Measurements from ENCODE around the gene ARHGAP26.
"Not testable (repeated sequence)": the region's sequence is repeated elsewhere in the genome, so short reads cannot be mapped to it uniquely, and the experiment has no call there.

ARHGAP26 gene

DNA sequence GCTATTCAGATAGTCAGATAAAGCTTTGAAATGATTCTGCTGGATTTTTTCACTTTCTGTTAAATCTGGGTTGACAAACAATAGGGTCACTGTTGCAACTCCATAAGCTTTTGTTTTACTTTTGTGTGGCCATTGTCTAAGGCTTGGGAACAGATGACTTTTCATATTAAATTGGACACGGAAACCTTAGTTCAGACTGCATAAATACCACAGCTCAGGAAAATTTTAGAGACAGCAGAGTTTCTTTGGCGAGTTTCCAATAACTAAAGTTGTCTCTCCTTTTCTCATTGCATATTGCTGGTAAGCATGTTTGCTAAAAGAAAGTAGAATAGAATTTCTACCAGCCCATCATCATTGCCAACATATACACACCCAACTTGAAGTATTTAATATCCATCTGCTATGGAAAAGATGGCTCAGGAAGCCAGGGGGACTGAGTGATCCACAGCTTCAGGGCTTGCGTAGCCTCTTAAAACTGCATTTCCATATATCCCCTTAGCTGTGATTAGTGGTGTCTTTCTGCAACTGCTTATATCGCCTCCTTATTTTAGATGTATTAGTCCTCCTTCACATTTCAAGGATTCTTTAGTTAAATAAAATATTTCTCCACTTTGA lies 168.2 kb downstream of the ARHGAP26 start:
- no peak for DNase-seq

DNA sequence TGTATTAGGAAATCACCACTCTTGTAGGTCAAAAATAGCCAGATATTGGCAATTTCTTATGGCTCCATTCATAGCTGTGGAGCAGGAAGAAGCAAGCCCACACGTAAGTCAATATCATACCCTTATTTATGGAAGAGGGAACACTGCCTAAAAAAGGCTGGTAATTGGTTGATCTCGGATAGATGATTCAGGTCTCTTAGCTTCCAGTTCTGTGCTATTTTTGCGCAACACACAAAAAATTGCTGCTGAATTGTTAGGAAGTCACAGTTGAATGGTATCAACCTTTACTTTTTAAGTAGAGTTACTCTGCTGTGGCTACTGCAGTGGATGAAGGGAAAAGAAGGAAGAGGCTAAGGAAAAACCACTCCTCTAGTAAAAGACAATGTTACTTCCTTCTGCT lies 168.8 kb downstream of the ARHGAP26 start:
- no peak for DNase-seq

DNA sequence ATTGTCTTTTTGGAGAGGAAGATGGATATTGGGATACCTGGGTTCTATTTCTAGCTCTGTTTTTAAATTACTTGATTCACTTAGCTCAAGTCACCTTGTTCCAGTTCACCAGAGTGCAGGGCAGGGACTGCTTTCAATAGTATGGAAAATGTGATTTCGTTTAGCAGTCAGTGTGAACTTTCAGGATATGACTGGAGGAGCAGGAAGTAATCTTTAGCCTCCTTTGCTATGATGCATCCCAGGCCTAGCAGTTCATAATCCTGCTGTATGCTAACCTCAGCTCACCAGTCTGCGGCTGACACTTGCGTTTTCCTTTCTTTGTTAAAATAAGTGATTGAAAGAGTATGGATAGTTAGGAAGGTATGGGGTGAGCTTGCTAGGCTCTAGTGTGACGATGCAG lies 169.7 kb downstream of the ARHGAP26 start:
- DNase-seq, result no peak

DNA sequence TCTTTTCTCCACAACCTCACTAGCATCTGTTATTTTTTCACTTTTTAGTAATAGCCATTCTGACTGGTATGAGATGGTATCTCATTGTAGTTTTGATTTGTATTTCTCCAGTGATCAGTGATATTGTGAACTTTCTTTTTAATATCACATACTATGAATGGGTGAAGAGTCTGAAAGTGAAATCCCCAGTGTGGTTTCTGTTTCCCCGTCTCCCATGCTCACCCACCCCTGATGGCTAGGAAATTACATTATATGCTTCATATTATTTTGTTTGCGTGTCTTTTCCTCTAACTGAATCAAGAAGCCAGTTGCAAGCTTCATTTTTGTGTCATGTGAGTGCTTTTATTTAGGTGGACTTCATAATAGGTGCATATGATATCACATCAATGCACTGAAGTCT lies 171.1 kb downstream of the ARHGAP26 start:
- DNase-seq, result no peak

DNA sequence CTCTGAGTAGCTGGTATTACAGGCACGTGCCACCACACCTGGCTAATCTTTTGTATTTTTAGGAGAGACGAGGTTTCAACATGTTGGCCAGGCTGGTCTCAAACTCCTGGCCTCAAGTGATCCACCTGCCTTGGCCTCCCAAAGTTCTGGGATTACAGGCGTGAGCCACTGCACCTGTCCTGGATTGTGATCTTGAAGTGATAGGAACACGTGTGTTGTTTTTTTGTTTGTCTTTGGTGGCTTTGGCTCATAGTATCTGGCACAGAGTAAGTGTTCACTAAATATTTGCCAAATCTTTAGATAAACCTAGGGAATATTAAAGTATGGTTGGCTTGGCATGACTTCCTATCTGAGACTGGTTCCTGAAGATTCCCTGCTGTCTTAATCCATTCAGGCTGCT lies 172.7 kb downstream of the ARHGAP26 start:
- DNase-seq, result no peak

DNA sequence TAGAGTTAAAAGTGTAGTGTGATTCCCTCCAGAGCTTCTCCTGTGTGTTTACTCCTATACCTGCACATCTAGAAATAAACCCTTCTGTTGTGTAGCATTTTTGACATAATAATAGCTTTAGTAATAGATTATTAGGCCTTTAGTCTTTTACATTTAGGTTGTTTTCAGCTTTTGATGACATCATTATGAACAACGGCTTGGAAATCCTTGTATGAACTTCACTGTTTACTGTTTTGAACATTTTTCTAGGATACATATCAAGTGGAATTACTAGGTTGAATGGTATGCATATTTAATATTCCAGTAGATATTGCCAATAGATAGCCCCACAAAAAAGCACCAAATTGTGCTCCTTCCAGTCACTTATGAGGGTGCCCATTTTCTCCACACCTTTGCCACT lies 174.0 kb downstream of the ARHGAP26 start:
- peak; percentile 30 for DNase-seq

DNA sequence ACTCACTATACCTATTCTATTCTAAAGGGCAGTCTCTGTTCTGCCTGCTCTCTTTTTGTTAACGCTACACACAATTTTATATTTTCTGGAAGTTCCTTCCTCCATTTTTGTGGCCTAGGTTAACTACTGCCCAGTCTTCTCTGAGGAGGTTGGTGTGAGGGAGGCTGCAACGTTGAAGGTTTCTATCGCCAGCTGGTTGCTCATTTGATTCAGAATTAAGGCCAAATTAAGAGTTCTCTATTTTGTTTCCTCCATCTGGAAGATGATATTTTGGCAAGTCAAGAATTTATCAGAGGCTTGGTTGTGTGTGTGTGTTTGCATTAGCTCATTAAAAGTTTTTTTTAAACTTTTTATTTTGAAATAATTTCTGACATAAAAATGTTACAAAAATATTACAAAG lies 175.1 kb downstream of the ARHGAP26 start:
- DNase-seq, result no peak

DNA sequence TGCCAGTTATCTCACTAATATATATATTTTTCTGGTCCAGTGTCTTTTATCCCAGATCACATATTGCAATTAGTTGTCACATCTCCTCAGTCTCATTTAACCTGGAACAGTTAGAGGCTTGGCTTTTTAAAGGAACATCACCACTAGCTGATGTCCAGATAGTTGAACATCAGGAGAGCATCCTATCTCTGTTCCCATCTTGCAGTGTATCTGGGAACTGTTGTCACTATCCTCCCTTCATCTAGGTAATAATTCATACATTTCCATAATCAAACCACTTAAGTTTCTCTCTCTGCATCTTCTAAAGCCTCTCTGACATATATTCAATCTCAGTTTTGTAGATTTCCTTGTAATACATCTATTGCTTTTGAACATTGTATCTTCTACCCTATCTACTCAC lies 175.7 kb downstream of the ARHGAP26 start:
- DNase-seq, result no peak

DNA sequence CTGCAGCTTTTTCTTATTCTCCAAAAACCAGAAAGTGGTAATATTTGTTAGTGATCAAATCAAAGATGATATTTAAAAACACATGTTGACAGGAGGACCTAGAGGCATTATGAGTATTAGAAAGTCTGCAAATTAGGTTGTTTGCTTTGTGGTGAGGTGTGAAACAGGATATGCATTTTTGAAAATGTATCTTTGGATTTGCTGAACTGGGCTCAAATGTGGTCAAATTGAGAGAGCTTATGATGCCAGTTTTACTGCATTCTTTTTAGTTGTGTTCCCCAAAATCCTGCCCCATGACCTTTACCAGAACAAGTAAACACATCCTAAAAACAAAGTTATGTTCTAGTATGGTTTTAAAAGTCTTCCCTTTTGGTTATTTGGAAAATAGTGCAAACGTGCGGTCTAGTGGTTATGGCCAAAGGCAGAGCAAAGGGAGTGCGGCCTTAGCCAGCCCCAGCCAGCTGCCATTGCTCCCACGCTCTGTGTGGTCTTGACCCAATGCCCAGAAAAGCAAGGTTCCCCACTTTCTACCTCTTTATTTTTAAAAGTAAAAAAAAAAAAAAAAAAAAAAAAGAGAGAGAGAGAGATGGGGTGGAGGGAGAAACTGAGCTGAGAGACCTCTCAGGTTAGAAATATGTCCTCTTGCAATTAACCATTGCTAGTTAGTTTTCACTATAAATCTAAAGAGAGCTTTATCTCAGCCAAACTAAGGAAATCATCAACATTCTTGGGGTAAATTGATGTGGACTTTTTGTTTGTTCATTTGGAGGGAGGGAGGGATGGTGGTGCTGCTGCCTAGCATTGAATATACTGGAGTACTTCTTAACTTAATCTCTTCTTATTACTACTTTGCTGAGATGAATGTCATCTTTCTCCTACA lies 176.6 kb downstream of the ARHGAP26 start:
- no peak for DNase-seq

DNA sequence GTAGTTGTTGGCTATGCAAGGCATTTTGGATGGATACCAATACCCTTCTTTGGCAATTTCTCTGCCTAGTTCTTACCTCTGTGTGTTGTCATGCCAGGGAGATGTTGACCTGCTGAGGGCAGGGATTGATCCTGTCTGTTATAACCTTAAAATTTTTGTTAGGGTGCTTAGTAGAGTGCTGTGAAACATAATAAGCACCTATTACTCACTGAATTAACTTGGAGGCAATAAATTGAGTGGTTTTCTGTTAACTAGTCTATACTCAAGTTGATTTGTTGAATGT lies 177.2 kb downstream of the ARHGAP26 start:
- DNase-seq, result no peak

DNA sequence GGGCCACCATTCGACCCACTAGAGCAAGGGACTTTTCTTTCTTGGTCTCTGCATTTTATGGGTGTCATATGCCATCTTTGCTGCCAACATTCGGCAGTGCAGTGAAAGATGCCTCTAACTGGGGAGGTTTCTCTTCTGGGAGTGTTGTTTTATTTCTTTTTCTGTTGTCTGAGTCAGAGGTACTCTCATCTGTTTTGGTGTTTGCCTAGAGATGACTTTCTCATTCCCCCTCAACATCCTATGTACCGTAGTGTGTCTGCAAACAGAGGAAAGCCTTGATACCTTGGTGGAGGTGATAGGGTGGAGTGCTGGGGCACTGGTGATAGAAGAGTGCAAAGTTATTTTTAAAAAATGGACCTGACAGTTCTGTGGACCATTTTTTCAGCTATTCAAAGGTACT lies 182.1 kb downstream of the ARHGAP26 start:
- DNase-seq, result no peak

DNA sequence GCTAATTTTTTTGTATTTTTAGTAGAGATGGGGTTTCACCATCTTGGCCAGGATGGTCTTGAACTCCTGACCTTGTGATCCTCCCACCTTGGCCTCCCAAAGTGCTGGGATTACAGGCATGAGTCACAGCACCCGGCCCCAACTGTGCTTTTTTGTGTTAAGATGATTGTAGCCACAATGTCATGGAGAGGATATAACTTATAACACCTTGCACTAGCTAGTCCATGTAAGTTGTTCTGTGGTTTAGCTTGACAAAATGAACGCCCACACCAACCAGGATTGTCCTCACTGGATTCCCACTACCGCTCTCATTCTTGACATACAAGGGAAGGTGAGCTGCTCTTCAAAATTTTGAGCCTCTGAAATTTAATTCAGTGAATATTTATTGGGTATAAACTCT lies 182.7 kb downstream of the ARHGAP26 start:
- DNase-seq, result not testable (repeated sequence)

DNA sequence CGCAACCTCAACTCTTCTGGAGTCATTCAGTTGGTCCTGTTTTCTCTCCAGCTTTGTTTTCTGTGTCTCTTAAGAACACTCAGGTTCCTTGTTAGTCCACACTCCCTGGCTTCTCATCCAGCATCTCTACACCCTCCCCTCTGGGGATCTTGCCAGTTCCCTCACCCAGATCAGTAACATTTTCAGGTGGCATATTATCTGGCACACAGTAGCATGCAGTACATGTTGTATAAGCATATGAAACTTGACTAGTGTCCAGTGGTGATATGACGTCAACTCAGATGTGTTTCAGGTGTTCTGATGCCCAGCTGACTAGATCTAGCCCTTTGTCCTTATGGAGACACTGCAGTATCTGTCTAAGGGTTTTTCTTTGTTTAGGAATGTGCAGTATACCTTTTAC lies 184.3 kb downstream of the ARHGAP26 start:
- DNase-seq, result no peak

DNA sequence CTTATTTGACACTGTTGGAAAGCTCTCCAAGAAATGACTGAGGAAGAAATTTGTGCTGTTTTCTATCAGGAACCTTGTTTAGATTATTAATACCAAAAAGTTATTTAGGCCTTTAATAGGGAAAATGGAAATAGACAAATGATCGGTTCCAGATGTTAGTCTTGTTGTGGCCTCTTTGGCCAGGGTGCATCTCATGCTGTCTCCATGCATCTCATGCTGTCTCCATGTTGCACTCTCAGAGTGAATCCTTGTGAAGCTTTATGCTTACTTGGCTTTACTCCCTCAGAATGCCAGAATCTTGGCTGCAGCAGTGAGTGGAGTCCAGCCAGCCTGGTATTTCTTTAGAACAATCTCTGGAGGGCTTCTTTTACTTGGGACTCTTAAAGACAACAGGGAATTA lies 185.5 kb downstream of the ARHGAP26 start:
- no peak for DNase-seq

DNA sequence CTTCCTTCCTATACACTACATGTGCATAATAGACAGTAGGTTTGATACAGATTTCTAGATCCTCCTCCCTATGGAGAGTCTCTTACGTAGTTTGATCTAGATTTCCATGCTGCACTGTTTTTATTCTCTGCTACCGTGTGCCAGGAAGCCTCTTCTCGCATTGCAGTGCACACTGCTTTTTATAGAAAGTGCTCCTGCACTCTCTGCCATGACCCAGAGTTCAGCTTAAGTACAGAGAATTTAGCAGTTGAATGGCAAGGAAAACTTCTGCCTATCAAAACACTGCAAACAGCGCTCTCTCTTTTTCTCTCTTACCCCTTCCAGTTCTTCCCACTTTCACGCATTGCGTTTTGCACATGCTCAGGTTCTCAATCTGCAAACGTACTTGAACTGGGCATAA lies 187.4 kb downstream of the ARHGAP26 start:
- no peak for DNase-seq

DNA sequence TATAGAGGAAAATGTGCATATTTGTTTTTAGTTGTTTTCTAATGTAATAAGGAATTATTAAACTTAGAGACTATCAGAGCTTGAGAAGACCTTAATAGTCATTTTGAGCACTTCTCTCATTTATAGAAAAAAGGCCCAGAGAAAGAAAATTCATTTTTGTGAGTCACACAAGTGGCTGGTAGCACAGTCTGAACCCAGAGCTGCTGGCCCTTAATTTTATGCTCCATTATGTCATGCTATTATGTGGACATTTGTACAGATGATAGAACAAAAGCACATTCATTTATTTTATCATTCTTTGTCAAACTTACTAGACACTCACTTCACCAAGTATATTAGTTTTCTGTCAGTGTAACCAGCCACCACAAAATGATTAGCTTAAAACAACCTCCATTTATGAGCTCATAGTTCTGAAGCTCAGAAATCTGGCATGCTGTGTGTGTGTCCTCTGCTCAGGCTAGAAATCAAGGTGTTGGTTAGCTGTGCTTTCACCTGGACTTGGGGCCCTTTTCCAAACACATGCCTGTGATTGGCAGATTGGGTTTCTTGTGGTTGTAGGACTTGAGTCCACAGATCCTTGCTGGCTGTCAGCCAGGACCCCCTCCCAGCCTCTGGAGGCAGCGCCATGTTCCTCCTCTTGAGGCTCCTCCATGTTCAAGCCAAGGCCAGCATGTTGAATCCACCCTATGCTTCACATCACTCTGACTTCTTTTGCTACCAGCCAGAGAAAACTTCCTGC lies 188.9 kb downstream of the ARHGAP26 start:
- no peak for DNase-seq

DNA sequence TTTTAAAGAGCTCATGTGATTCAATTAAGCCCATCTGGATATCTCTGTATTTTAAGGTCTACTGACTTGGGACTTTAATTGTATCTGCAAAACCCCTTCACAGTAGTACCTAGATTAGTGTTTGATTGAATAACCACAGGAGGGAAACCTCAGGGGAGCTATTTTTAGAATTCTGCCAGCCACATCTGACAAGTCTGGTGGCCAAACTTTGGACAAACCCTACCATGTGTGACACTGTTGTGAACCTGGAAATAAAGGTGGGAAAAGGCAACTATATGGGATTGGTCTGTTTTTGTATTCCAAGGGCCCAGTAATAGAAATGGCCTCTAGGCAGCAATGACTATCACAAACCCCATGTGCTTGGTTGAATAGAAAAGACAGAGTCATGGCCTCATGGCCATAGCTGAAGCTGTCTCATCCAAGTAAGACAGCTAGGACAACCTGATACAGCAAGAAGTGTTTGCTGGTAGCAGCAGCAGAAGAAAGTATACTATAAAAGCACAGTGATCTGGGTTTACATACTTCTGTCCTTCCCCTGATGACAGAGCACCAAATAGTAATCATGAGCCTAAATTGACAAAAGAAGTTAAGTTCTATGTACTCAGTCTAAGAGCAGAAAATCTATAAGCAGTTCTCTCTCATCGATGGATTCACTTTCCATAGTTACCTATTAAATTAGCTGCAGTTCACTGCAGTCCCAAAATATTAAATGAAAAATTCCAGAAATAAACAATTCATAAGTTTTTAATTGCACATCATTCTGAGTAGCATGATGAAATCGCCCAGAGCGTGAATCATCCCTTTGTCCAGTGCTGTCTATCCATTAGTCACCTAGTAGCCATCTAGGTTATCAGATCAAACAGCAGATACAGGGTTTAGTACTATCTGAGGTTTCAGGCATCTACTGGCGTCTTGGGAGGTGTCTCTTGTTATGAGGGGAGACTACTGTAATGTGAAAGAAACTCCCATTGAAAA lies 189.8 kb downstream of the ARHGAP26 start:
- DNase-seq, result peak; percentile 91

DNA sequence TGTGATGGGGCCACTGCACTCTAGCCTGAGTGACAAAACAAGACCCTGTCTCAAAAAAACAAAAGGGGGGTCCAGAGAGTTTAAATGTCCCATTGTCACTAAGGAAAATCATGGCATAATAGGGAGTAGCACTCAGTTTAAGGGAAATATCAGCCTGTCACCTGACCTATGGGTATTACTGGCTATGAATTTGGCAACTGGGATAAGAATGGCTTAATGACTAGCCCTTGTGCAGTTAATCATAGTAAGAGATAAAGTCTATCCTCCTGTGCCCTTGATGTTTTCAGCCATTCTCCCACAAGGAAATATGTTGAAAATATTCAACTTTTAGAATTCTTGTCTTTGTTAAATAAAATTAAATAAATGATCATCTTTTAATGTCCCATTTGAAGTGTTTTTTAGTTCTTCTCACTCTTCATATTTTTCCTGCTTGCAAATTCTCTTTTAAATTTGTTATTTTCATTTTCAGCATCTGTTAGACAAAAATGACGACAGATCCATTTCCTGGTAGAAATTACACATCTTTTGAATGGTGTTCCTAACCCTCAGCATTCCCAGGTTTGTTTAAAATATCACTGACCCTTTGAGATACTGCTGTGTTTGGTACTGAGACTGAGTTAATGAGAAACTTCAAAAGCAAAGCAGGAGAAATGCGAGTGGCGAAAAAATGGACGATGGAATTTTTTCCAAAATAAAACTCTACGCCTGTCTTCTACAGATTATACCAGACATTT lies 191.4 kb downstream of the ARHGAP26 start:
- DNase-seq, result no peak

DNA sequence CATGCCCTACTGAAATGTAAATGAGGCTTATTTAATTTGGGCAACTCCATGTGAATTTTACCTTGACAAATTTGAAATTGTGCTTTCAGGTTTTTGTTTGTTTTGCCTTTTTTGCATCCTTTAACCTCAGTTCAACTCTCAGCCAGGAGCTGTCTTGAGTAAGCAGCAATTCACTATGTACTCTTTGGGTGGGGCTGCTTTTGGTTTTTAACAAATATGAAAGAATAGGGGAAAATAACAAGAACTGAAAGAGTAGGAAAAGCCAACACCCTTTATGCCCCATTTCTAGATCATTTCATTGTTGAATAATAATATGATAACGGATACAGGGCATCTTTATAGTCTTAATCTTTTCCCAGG lies 192.0 kb downstream of the ARHGAP26 start:
- DNase-seq, result no peak

DNA sequence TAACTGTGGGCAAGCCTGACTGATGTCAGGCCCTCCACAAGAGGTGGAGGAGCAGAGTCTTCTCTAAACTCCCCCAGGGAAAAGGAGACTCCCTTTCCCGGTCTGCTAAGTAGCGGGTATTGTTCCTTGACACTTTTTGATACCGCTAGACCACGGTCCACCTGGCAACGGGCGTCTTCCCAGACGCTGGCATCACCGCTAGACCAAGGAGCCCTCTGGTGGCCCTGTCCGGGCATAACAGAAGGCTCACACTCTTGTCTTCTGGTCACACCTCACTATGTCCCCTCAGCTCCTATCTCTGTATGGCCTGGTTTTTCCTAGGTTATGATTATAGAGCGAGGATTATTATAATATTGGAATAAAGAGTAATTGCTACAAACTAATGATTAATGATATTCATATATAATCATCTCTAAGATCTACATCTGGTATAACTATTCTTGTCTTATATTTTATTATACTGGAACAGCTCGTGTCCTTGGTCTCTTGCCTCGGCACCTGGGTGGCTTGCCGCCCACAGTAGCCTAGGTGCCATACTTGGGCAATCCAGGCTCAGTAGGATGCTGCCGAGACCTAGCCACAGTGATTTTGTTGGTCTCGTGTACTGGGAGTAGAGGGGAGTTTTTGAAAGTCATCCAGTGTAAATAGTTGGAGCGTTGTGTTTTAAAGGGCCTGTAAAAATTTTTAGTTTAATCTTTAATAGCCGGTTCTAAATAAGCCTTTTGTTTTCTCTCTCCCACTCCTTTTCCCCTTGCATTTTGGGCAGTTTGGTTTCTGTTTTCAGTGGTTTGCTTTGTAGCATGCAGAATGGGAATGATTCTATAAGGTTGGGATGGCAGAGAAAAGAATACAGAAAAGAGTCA lies 195.3 kb downstream of the ARHGAP26 start:
- DNase-seq, result not testable (repeated sequence)

DNA sequence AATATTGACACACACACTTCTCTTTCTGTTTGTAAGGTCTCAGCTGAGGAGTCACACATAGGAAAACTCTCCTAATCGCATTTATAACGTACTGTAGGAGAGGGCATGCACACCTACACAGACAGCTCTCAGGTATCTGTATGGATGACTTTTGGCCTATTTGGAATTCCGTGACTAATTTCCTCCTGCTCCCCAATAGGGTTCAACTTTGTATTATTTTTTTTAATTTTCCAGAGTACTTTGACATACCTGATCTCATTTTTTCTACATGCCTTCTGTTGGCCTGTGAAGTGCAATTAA lies 195.9 kb downstream of the ARHGAP26 start:
- no peak for DNase-seq

DNA sequence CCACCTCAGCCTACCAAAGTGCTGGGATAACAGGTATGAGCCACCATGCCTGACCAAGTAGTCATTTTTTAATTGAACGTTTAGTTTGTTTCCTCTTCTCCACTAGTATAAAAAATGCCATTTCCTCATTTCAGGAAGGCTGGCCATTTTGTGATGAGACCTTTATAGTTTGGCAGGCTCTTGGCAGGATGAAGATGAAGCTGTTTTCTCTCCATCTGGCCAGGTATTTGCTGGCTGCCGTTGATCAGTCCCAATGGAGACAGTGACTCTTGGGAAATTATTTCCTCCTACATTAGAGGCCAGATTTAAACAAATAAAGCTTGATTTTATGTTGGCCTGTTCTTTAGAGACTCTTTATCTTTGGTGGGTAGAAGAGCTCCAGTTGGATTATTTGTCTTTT lies 199.0 kb downstream of the ARHGAP26 start:
- DNase-seq, result no peak

Measured in EL (cell line).